Mesenchymal stem cell (in vitro differentiated cells and primary cell): Measurements from ENCODE around the gene FERD3L.
A peak's percentile ranks its signal among the peaks of the same experiment; 100 is the strongest.

Experiments
- DNase-seq: peaks from one replicate; pipeline ENCODE4 v3.0.0-alpha.2; 2013
- H2AFZ ChIP-seq: one replicate; pipeline ENCODE4 v1.6.1; 2013; ENCODE audit warnings: low read depth, mild to moderate bottlenecking, control low read depth, inconsistent platforms, low read length, moderate library complexity
- H2AK5ac ChIP-seq: 2 replicates; pipeline ENCODE4 v1.6.1; 2013; ENCODE audit warnings: low read length, moderate library complexity, mild to moderate bottlenecking, inconsistent platforms; ENCODE audit not compliant: severe bottlenecking
- H2BK120ac ChIP-seq: one replicate; pipeline ENCODE4 v1.6.1; 2013; ENCODE audit warnings: low read depth, mild to moderate bottlenecking, inconsistent platforms, low read length, moderate library complexity
- H2BK12ac ChIP-seq, 2 experiments: one replicate each; pipeline ENCODE4 v1.6.1; 2013; ENCODE audit warnings: inconsistent platforms in 2 of 2, low read length in 2 of 2, mild to moderate bottlenecking in 2 of 2, moderate library complexity in 2 of 2, control low read depth in 1 of 2
- H2BK15ac ChIP-seq: one replicate; pipeline ENCODE4 v1.6.1; 2013; ENCODE audit warnings: mild to moderate bottlenecking, low read depth, inconsistent platforms; ENCODE audit not compliant: poor library complexity, severe bottlenecking
- H2BK5ac ChIP-seq: 2 replicates; pipeline ENCODE4 v1.6.1; 2013; ENCODE audit warnings: low read depth, mild to moderate bottlenecking, low read length, control low read depth, inconsistent platforms; ENCODE audit not compliant: poor library complexity, severe bottlenecking
- H3K14ac ChIP-seq, 2 experiments: one replicate each; pipeline ENCODE4 v1.6.1; 2013; ENCODE audit warnings: inconsistent platforms in 2 of 2, low read length in 2 of 2, control low read depth in 1 of 2, mild to moderate bottlenecking in 1 of 2, moderate library complexity in 1 of 2
- H3K18ac ChIP-seq, 2 experiments: one replicate each; pipeline ENCODE4 v1.6.1; 2013; ENCODE audit warnings: inconsistent platforms in 2 of 2, low read length in 2 of 2, control low read depth in 1 of 2, low read depth in 1 of 2, mild to moderate bottlenecking in 1 of 2
- H3K23ac ChIP-seq, 2 experiments: one replicate each; pipeline ENCODE4 v1.6.1; 2013; ENCODE audit warnings: inconsistent platforms in 2 of 2, low read length in 2 of 2, mild to moderate bottlenecking in 2 of 2, moderate library complexity in 2 of 2, control low read depth in 1 of 2
- H3K27ac ChIP-seq: 2 replicates; pipeline ENCODE4 v1.5.1; 2013; ENCODE audit warnings: mild to moderate bottlenecking, moderate library complexity, low read length, control low read depth, inconsistent platforms; ENCODE audit not compliant: poor library complexity, severe bottlenecking
- H3K27me3 ChIP-seq, 2 experiments: 2 replicates each; pipeline versions ENCODE4 v1.6.1 to v1.7.0; 2013; ENCODE audit warnings: low read length in 2 of 2, mild to moderate bottlenecking in 2 of 2, moderate library complexity in 2 of 2, control low read depth in 1 of 2, inconsistent platforms in 1 of 2; ENCODE audit not compliant: control insufficient read depth in 1 of 2, insufficient read depth in 1 of 2
- H3K36me3 ChIP-seq, 2 experiments: 2 replicates each; pipeline versions ENCODE4 v1.6.1 to v1.7.0; 2013; ENCODE audit warnings: low read length in 2 of 2, control low read depth in 1 of 2, inconsistent platforms in 1 of 2, low read depth in 1 of 2, mild to moderate bottlenecking in 1 of 2; ENCODE audit not compliant: insufficient read depth in 2 of 2, control insufficient read depth in 1 of 2
- H3K4ac ChIP-seq, 2 experiments: one replicate each; pipeline ENCODE4 v1.6.1; 2013; ENCODE audit warnings: inconsistent platforms in 2 of 2, low read length in 2 of 2, mild to moderate bottlenecking in 2 of 2, moderate library complexity in 2 of 2, control low read depth in 1 of 2, low read depth in 1 of 2
- H3K4me1 ChIP-seq: 2 replicates; pipeline ENCODE4 v1.6.1; 2013; ENCODE audit warnings: low read depth, low read length, control low read depth; ENCODE audit not compliant: control insufficient read depth, insufficient read depth
- H3K4me2 ChIP-seq: 2 replicates; pipeline ENCODE4 v1.6.1; 2013; ENCODE audit warnings: low read length, mild to moderate bottlenecking, inconsistent platforms; ENCODE audit not compliant: poor library complexity, severe bottlenecking
- H3K4me3 ChIP-seq, 2 experiments: 2 replicates each; pipeline versions ENCODE4 v1.5.1 to v1.7.0; 2013; ENCODE audit warnings: low read length in 2 of 2, mild to moderate bottlenecking in 2 of 2, control low read depth in 1 of 2, low read depth in 1 of 2; ENCODE audit not compliant: insufficient read depth in 1 of 2
- H3K79me1 ChIP-seq: replicated peaks from 2 replicates; pipeline ENCODE4 v1.6.1; 2013; ENCODE audit warnings: mild to moderate bottlenecking, control low read depth, low read length, inconsistent platforms; ENCODE audit not compliant: poor library complexity, severe bottlenecking
- H3K9ac ChIP-seq: 2 replicates; pipeline ENCODE4 v1.7.0; 2013; ENCODE audit warnings: mild to moderate bottlenecking, low read length, moderate library complexity
- H3K9me3 ChIP-seq: 2 replicates; pipeline ENCODE4 v1.7.0; 2013; ENCODE audit warnings: mild to moderate bottlenecking, low read length; ENCODE audit not compliant: control insufficient read depth
- H4K8ac ChIP-seq: one replicate; pipeline ENCODE4 v1.6.1; 2013; ENCODE audit warnings: inconsistent platforms, mild to moderate bottlenecking, low read length, moderate library complexity
- H4K91ac ChIP-seq: one replicate; pipeline ENCODE4 v1.6.1; 2013; ENCODE audit warnings: mild to moderate bottlenecking, low read length, inconsistent platforms
- WGBS: methylation state at CpG from one replicate; pipeline ENCODE4 v1.1.7; 2013; ENCODE audit warnings: mixed read lengths; 5-methylcytosine and 5-hydroxymethylcytosine counted together

Gene FERD3L

DNA sequence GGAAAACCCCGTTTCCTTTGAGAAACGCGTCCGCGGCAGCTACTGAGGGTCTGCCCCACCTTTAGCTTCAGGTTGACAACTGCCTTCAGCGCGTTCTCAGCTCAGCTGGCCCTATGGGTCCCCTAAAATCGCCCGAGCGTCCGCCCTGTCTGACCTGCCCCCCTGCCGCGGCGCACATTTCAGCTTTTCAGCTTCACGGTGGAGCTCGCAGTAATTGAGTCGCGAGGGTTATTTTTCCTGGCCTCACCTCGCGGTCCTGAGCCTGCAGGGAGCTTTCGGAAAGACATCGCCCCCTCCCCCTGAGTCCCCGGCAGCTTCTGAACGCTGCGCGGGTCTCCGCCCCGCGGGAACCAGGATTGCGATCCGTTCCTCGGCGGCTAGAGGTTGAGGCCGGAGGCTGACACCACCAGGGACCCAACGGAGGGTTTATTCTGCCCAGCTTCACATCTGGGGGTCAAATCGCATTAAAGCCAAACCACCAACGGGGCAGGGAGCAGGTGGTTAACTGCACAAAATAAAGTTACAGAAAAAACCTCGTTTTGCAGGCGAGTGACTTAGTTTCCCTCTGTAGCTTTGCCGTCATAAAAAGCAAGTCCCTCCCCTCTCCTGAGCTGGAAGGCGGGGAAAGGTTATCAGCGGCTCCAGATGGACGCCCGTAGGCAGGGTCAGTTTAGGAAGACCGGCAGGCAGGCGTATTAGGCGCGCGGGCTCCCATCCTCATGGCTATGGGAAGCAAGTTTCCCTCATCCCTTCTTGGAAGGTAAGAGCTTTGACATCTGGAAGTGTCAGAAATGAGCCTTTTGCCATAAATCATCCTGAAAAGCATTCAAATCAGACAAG lies 38.8 kb downstream of the FERD3L start:
- H2AFZ ChIP-seq = no peak overlapping the region
- peaks cover 14% of the 10 kb centered on the region for H3K4me1 ChIP-seq
- no peaks in the 10 kb centered on the region for H3K27me3 ChIP-seq
- no peak overlapping the region for H2AK5ac ChIP-seq
- peaks cover 8% of the 10 kb centered on the region for H3K79me1 ChIP-seq
- H3K27ac ChIP-seq = no peak overlapping the region
- peak overlapping the region; percentile 99 for H3K9ac ChIP-seq
- peak overlapping the region; percentile 57 to 83 for H3K4me3 ChIP-seq
- no peak overlapping the region for H2BK15ac ChIP-seq
- 2% methylated on average over 49 of the region's 49 CpGs for WGBS
- peak overlapping the region; percentile 7 for H4K91ac ChIP-seq
- H3K9me3 ChIP-seq = no peaks in the 10 kb centered on the region
- no peak overlapping the region for H2BK5ac ChIP-seq
- peak; percentile 17 for DNase-seq
- peak overlapping the region; percentile 100 for H3K4me2 ChIP-seq
- H2BK12ac ChIP-seq = peak overlapping the region in 1 of 2 experiments; percentile 73
- H3K18ac ChIP-seq = peak overlapping the region; percentile 19 to 44
- no peak overlapping the region for H3K23ac ChIP-seq
- no peaks in the 10 kb centered on the region for H3K36me3 ChIP-seq
- no peak overlapping the region for H2BK120ac ChIP-seq
- peak overlapping the region; percentile 49 for H4K8ac ChIP-seq
- H3K14ac ChIP-seq = peak overlapping the region in 1 of 2 experiments; percentile 26
- H3K4ac ChIP-seq = peak overlapping the region in 1 of 2 experiments; percentile 73

DNA sequence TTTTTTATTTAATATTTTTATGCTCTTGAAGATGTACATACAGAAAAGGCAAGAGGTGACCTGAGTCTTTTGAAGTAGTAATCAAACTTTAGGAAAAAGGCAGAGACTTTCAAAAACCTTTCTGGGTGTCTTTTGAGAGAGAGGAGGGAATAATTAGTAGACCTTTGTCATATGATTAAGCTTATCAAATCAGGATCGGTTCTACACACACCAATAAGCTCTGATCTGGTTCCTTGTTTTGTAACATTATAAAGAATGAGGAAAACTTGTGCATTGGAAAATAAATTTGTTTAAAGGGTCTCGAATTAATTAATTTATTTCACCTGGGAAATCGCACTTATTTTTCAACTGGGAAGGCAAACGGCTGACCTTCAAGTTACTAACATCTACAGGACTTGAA lies 39.7 kb downstream of the FERD3L start:
- Histone ChIP-seq H3K27me3 (no peaks in the 10 kb centered on the region), H4K91ac (no peak overlapping the region), H4K8ac (no peak overlapping the region), H3K27ac (no peak overlapping the region), H3K18ac (no peak overlapping the region), H2AFZ (no peak overlapping the region), H2AK5ac (no peak overlapping the region), H3K36me3 (no peaks in the 10 kb centered on the region), H2BK5ac (no peak overlapping the region), H2BK120ac (no peak overlapping the region), H3K9ac (peak overlapping the region; percentile 99), H3K4ac (no peak overlapping the region), H3K9me3 (no peaks in the 10 kb centered on the region), H3K4me2 (no peak overlapping the region), H3K14ac (no peak overlapping the region), H3K79me1 (peaks cover 6% of the 10 kb centered on the region), H3K4me3 (peak overlapping the region in 1 of 2 experiments; percentile 83), H2BK12ac (no peak overlapping the region), H3K4me1 (peaks cover 12% of the 10 kb centered on the region), H3K23ac (no peak overlapping the region), H2BK15ac (no peak overlapping the region)
- WGBS = 44% methylated on average over 3 of the region's 4 CpGs
- DNase-seq = no peak

DNA sequence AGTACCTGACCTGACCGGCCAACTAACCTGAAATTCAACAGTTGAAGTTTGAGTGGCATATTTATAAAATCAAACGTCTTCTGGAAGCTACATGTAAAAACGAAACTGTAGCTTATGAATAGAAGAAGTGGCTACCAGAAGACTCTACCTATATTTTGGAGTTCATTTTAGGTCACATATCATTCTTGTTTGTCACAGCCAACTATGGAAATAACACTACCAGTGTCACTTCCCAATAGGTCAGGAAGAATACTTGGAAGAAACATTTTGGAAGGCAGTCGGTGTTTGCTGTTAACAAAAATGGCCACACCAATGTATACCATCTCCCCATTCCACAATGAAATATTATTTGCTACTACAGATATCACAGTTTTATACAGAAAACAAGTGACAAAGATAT lies 40.4 kb downstream of the FERD3L start:
- no peak overlapping the region for H2BK5ac ChIP-seq
- peak overlapping the region in 1 of 2 experiments; percentile 83 for H3K4me3 ChIP-seq
- H2BK15ac ChIP-seq = no peak overlapping the region
- H3K14ac ChIP-seq = no peak overlapping the region
- no peak overlapping the region for H4K91ac ChIP-seq
- H4K8ac ChIP-seq = no peak overlapping the region
- H3K4me1 ChIP-seq = peaks cover 12% of the 10 kb centered on the region
- DNase-seq = no peak
- no peak overlapping the region for H2BK120ac ChIP-seq
- no peak overlapping the region for H3K18ac ChIP-seq
- H3K27me3 ChIP-seq = no peaks in the 10 kb centered on the region
- H3K79me1 ChIP-seq = peaks cover 3% of the 10 kb centered on the region
- no peak overlapping the region for H2AFZ ChIP-seq
- no peaks in the 10 kb centered on the region for H3K9me3 ChIP-seq
- no peak overlapping the region for H2AK5ac ChIP-seq
- H3K9ac ChIP-seq = peak overlapping the region; percentile 99
- no peak overlapping the region for H2BK12ac ChIP-seq
- no peak overlapping the region for H3K27ac ChIP-seq
- H3K23ac ChIP-seq = no peak overlapping the region
- WGBS = 95% methylated on average over 4 of the region's 4 CpGs
- no peaks in the 10 kb centered on the region for H3K36me3 ChIP-seq
- H3K4ac ChIP-seq = no peak overlapping the region
- no peak overlapping the region for H3K4me2 ChIP-seq

DNA sequence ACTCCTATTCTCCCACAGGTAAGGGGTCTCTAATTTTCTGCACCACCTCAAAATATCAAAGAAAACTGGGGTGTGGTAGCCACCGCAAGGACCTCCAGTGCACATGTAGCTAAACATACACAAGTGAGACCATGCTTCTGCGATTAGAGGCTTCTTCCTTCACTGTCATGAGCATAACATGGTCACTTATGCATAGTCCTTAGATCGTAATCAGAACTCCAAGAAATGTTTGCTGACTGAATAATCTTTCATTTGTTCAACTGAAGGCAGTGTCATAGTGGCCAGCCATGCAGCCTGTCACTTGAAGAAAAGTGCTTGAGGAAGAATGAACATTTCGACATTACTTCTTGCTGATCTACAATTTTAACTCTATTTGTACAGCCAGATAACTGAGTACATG lies 42.3 kb downstream of the FERD3L start:
- DNase-seq = no peak
- Histone ChIP-seq H3K4ac (no peak overlapping the region), H3K4me3 (no peak overlapping the region), H4K91ac (no peak overlapping the region), H3K27ac (no peak overlapping the region), H4K8ac (no peak overlapping the region), H3K9ac (no peak overlapping the region), H3K4me2 (no peak overlapping the region), H3K79me1 (peaks cover 3% of the 10 kb centered on the region), H2AK5ac (no peak overlapping the region), H3K9me3 (no peaks in the 10 kb centered on the region), H2BK15ac (no peak overlapping the region), H3K27me3 (no peaks in the 10 kb centered on the region), H2BK12ac (no peak overlapping the region), H2BK120ac (no peak overlapping the region), H3K14ac (no peak overlapping the region), H3K36me3 (no peaks in the 10 kb centered on the region), H3K23ac (no peak overlapping the region), H2AFZ (no peak overlapping the region), H3K4me1 (peaks cover 6% of the 10 kb centered on the region), H3K18ac (no peak overlapping the region), H2BK5ac (no peak overlapping the region)
- 95% methylated on average over 3 of the region's 4 CpGs for WGBS
